Lower lobe of right lung (tissue), 2 donors: ENCODE results near the gene RPTOR. TPM values are rescaled to one million over a fixed set of nuclear protein-coding genes. Genes with fewer than 3 reads are reported as not detected.
A peak's percentile ranks its signal among the peaks of the same experiment; 100 is the strongest.

Source experiments
- ATAC-seq, 2 donors: fragments of 200-7000 bp; cut with Tn5 transposase; one replicate each; pipeline ENCODE4 v1.9.1; 2020 to 2022; ENCODE audit warnings: mild to moderate bottlenecking in 2 of 2, moderate library complexity in 2 of 2
- DNase-seq: peaks from one replicate; pipeline ENCODE4 v3.0.0-alpha.2; 2020
- H3K27ac ChIP-seq: fragments of 200-600 bp; one replicate; pipeline ENCODE4 v1.8.0; 2022
- H3K27me3 ChIP-seq: fragments of 200-600 bp; one replicate; pipeline ENCODE4 v1.8.0; 2022; ENCODE audit warnings: low read depth
- H3K36me3 ChIP-seq: fragments of 200-600 bp; one replicate; pipeline ENCODE4 v1.8.0; 2022; ENCODE audit warnings: mild to moderate bottlenecking
- H3K4me1 ChIP-seq: fragments of 200-600 bp; one replicate; pipeline ENCODE4 v1.8.0; 2022
- H3K4me3 ChIP-seq: fragments of 200-600 bp; one replicate; pipeline ENCODE4 v1.8.0; 2022; ENCODE audit warnings: mild to moderate bottlenecking
- H3K9me3 ChIP-seq: fragments of 200-600 bp; one replicate; pipeline ENCODE4 v1.8.0; 2022
- CTCF ChIP-seq: fragments of 200-600 bp; IDR thresholded peaks from one replicate; pipeline ENCODE4 v1.8.0; 2022; ENCODE audit warnings: antibody characterized with exemption, mild to moderate bottlenecking
- intact Hi-C: fragments of 100-400 bp; cut with DNase I; formaldehyde crosslinking; loops from one replicate; pipeline ENCODE4 v1.11.0; 2022
- total RNA-seq: library from RNA; stranded (reverse); fragmentation: NEBNext Ultra II Directional; extraction: Animal tissue kit (Norgen Biotek cat#: 25700); gene quantifications from one replicate; pipeline ENCODE4 v1.2.1, GENCODE V29; 2021
- donor health status: DM: no; HTN: yes; CAD: no; lungs with severe emphysema.

Gene RPTOR
- total RNA-seq, 1 donor from 2014 or later, result 34.0 TPM

- H3K27me3 ChIP-seq, result no peaks in the 10 kb centered on the region
These were observed 243.2 kb downstream of the RPTOR start for GRCh38 chr17:80787881-80788280.

GRCh38 chr17:80789356-80789902 lies 244.8 kb downstream of the RPTOR start:
- TF ChIP-seq CTCF, result no peak
- H3K27ac ChIP-seq, result no peak overlapping the region
- DNase-seq, result no peak
- ATAC-seq, result no peak
- H3K27me3 ChIP-seq, result no peaks in the 10 kb centered on the region
- H3K36me3 ChIP-seq, result peaks cover 7% of the 10 kb centered on the region
- intact Hi-C loops, result no loop called here
- peaks cover 41% of the 10 kb centered on the region for H3K4me1 ChIP-seq
- no peaks in the 10 kb centered on the region for H3K9me3 ChIP-seq
- no peak overlapping the region for H3K4me3 ChIP-seq

More at GRCh38 chr17:80787881-80788280, 243.2 kb downstream of the RPTOR start:
- no peak overlapping the region for H3K27ac ChIP-seq
- no peaks in the 10 kb centered on the region for H3K9me3 ChIP-seq
- ATAC-seq (no peak), DNase-seq (no peak)
- TF ChIP-seq CTCF, result no peak
- intact Hi-C loops, result no loop called here
- H3K4me1 ChIP-seq, result peaks cover 45% of the 10 kb centered on the region
- no peaks in the 10 kb centered on the region for H3K36me3 ChIP-seq
- no peak overlapping the region for H3K4me3 ChIP-seq

GRCh38 chr17:80790021-80790765 lies 245.6 kb downstream of the RPTOR start:
- ATAC-seq, result no peak
- peak overlapping the region; percentile 3 for H3K27ac ChIP-seq
- no peaks in the 10 kb centered on the region for H3K27me3 ChIP-seq
- no peak for DNase-seq
- H3K9me3 ChIP-seq, result no peaks in the 10 kb centered on the region
- no peak overlapping the region for H3K4me3 ChIP-seq
- peaks cover 7% of the 10 kb centered on the region for H3K36me3 ChIP-seq
- intact Hi-C loops, result no loop called here
- TF ChIP-seq CTCF, result no peak
- peaks cover 41% of the 10 kb centered on the region for H3K4me1 ChIP-seq

- peaks cover 7% of the 10 kb centered on the region for H3K36me3 ChIP-seq
- H3K27me3 ChIP-seq, result no peaks in the 10 kb centered on the region
- ATAC-seq (no peak), DNase-seq (no peak)
- H3K4me1 ChIP-seq, result peaks cover 47% of the 10 kb centered on the region
- no peak overlapping the region for H3K4me3 ChIP-seq
- H3K27ac ChIP-seq, result no peak overlapping the region
- no peak for TF ChIP-seq CTCF
- intact Hi-C loops, result no loop called here
- H3K9me3 ChIP-seq, result no peaks in the 10 kb centered on the region
These were observed 246.5 kb downstream of the RPTOR start for GRCh38 chr17:80790981-80791742.

- Histone ChIP-seq H3K9me3 (no peaks in the 10 kb centered on the region), H3K4me3 (no peak overlapping the region), H3K4me1 (peaks cover 54% of the 10 kb centered on the region), H3K36me3 (peaks cover 7% of the 10 kb centered on the region), H3K27me3 (no peaks in the 10 kb centered on the region), H3K27ac (no peak overlapping the region)
- DNase-seq, result no peak
- TF ChIP-seq CTCF, result no peak
- ATAC-seq, result no peak
- intact Hi-C loops, result no loop called here
These were observed 247.2 kb downstream of the RPTOR start for GRCh38 chr17:80791758-80792284.
